ENCODE results near the gene PLPP1. TPM values are rescaled to one million over a fixed set of nuclear protein-coding genes. Genes with fewer than 3 reads are reported as not detected.

The PLPP1 gene
- total RNA-seq, 1 donor from 2014 or later = 7.9 TPM

DNA sequence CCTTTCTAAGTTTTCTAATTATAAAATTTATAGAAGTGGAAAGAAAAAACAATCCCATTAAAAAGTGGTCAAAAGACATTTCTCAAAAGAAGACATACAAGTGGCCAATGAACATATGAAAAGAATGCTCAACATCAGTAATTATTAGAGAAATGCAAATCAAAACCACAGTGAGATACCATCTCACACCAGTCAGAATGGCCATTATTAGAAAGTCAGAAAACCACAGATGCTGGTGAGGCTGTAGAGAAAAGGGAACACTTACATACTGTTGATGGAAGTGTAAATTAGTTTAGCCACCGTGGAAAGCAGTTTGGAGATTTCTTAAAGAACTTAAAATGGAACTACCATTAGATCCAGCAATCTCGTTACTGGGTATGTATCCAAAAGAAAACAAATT is 23.7 kb upstream of the PLPP1 start:
- H3K4me3 Mint-ChIP-seq (ENCODE audit: low read depth) = no peak overlapping the region
- H3K27ac Mint-ChIP-seq = no peak overlapping the region
- no peak for DNase-seq (ENCODE audit: low spot score, unreplicated experiment)
- no peaks in the 10 kb centered on the region for H3K9me3 Mint-ChIP-seq (ENCODE audit: low read depth)
- peaks cover 3% of the 10 kb centered on the region for H3K27me3 Mint-ChIP-seq
- H3K4me1 Mint-ChIP-seq (ENCODE audit: low read depth) = no peaks in the 10 kb centered on the region
- no peak for TF ChIP-seq CTCF (IDR thresholded peaks at IDR 0.05; ENCODE audit: unreplicated experiment)
- no peaks in the 10 kb centered on the region for H3K36me3 Mint-ChIP-seq (ENCODE audit: insufficient read depth)

DNA sequence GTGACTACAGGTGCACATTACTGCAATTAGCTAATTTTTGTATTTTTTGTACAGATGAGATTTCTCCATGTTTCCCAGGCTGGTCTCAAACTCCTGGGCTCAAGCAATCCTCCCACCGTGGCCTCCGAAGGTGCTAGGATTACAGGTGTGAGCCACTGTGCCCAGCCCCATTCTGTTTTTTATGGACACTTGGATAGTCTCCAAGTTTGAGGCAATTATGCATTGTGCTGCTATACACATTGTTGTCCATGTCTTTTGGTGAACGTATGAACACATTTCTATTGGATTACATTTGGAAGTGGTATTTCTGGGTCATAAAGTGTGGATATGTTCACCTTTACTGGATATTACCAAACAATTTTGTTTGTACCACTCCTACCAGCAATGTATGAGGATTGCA is 22.4 kb upstream of the PLPP1 start:
- H3K4me1 Mint-ChIP-seq (ENCODE audit: low read depth) = no peaks in the 10 kb centered on the region
- H3K4me3 Mint-ChIP-seq (ENCODE audit: low read depth) = no peak overlapping the region
- no peak for DNase-seq (ENCODE audit: low spot score, unreplicated experiment)
- no peak overlapping the region for H3K27ac Mint-ChIP-seq
- H3K27me3 Mint-ChIP-seq = peaks cover 3% of the 10 kb centered on the region
- no peaks in the 10 kb centered on the region for H3K36me3 Mint-ChIP-seq (ENCODE audit: insufficient read depth)
- no peaks in the 10 kb centered on the region for H3K9me3 Mint-ChIP-seq (ENCODE audit: low read depth)
- TF ChIP-seq CTCF (IDR thresholded peaks at IDR 0.05; ENCODE audit: unreplicated experiment) = no peak

DNA sequence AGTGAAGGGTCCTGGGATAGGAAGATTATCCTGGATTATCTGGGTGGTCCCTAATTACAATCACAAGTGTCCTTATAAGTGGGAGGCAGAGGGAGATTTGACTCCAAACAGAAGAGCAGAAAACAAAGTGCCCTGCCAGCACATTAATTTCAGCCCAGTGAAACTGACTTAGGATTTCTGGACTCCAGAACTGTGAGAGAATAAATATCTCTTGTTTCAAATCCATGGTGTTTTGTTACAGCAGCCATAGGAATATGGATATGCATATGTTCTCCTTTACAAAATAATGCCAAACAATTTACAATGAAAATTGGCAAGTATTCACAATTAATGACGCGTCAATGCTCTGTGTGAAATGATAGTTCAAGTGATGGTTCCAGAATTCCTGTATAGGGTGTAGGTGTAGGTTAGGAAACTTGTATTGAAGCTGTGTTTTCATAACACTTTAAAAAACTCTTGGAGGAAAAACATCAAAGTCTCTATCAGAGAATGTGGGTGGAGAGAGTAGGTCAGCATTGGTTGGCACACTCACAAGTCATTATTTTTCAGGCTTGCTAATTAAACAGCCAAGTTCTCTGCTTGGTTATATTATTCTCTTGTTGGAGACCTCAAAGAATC is 19.9 kb upstream of the PLPP1 start:
- Mint-ChIP-seq H3K27ac (no peak overlapping the region), H3K27me3 (peaks cover 3% of the 10 kb centered on the region), H3K4me3 (ENCODE audit: low read depth) (no peak overlapping the region), H3K36me3 (ENCODE audit: insufficient read depth) (no peaks in the 10 kb centered on the region), H3K4me1 (ENCODE audit: low read depth) (no peaks in the 10 kb centered on the region), H3K9me3 (ENCODE audit: low read depth) (no peaks in the 10 kb centered on the region)
- no peak for TF ChIP-seq CTCF (IDR thresholded peaks at IDR 0.05; ENCODE audit: unreplicated experiment)
- no peak for DNase-seq (ENCODE audit: low spot score, unreplicated experiment)

- H3K27ac Mint-ChIP-seq = no peak overlapping the region
- no peak for TF ChIP-seq CTCF (IDR thresholded peaks at IDR 0.05; ENCODE audit: unreplicated experiment)
- H3K9me3 Mint-ChIP-seq (ENCODE audit: low read depth) = no peaks in the 10 kb centered on the region
- no peak overlapping the region for H3K4me3 Mint-ChIP-seq (ENCODE audit: low read depth)
- H3K27me3 Mint-ChIP-seq = peaks cover 3% of the 10 kb centered on the region
- H3K4me1 Mint-ChIP-seq (ENCODE audit: low read depth) = no peaks in the 10 kb centered on the region
- DNase-seq (ENCODE audit: low spot score, unreplicated experiment) = no peak
- H3K36me3 Mint-ChIP-seq (ENCODE audit: insufficient read depth) = no peaks in the 10 kb centered on the region
Measured at GRCh38 chr5:55551904-55552303, 17.1 kb upstream of the PLPP1 start.

- no peak overlapping the region for H3K27ac Mint-ChIP-seq
- H3K9me3 Mint-ChIP-seq (ENCODE audit: low read depth) = no peaks in the 10 kb centered on the region
- TF ChIP-seq CTCF (IDR thresholded peaks at IDR 0.05; ENCODE audit: unreplicated experiment) = no peak
- DNase-seq (ENCODE audit: low spot score, unreplicated experiment) = no peak
- peaks cover 3% of the 10 kb centered on the region for H3K27me3 Mint-ChIP-seq
- H3K36me3 Mint-ChIP-seq (ENCODE audit: insufficient read depth) = no peaks in the 10 kb centered on the region
- H3K4me3 Mint-ChIP-seq (ENCODE audit: low read depth) = no peak overlapping the region
- no peaks in the 10 kb centered on the region for H3K4me1 Mint-ChIP-seq (ENCODE audit: low read depth)
Measured at GRCh38 chr5:55551358-55551757, 16.6 kb upstream of the PLPP1 start.
